Rectal smooth muscle tissue (tissue), 1 donor: ENCODE data around the gene ZNF839.
A peak's percentile ranks its signal among the peaks of the same experiment; 100 is the strongest.

Experiments
- H3K27ac ChIP-seq: one replicate; pipeline ENCODE4 v1.7.0; 2013; ENCODE audit warnings: low read depth, low read length, inconsistent platforms
- H3K27me3 ChIP-seq: one replicate; pipeline ENCODE4 v1.7.0; 2013; ENCODE audit warnings: low read length; ENCODE audit not compliant: control insufficient read depth, insufficient read depth
- H3K36me3 ChIP-seq: one replicate; pipeline ENCODE4 v1.7.0; 2013; ENCODE audit warnings: low read length; ENCODE audit not compliant: control insufficient read depth, insufficient read depth
- H3K4me1 ChIP-seq: one replicate; pipeline ENCODE4 v1.7.0; 2013; ENCODE audit warnings: low read length; ENCODE audit not compliant: control insufficient read depth, insufficient read depth
- H3K4me3 ChIP-seq: one replicate; pipeline ENCODE4 v1.7.0; 2013; ENCODE audit warnings: low read length
- H3K9ac ChIP-seq: one replicate; pipeline ENCODE4 v1.7.0; 2013; ENCODE audit warnings: low read length

Gene ZNF839

DNA sequence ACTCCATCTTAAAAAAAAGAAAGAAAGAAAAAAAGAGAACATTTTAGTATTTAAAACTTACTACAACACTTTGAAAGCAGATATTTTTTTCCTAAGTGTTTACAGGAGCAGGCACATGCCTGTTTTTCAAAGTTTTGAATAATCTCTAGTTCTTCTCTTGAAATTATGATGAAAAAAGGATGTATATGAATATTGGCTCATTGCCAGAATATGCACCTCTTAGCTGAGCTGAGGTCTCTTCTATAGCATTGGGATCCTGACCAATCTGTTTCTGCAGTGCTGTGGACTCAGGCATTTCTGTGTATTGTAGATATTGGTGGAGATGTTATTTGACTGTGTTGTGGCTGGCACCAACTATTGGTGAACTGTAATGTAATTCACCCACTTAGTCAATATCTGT lies 58.1 kb downstream of the ZNF839 start:
- Histone ChIP-seq H3K4me3 (no peak overlapping the region), H3K36me3 (peaks cover 4% of the 10 kb centered on the region)

DNA sequence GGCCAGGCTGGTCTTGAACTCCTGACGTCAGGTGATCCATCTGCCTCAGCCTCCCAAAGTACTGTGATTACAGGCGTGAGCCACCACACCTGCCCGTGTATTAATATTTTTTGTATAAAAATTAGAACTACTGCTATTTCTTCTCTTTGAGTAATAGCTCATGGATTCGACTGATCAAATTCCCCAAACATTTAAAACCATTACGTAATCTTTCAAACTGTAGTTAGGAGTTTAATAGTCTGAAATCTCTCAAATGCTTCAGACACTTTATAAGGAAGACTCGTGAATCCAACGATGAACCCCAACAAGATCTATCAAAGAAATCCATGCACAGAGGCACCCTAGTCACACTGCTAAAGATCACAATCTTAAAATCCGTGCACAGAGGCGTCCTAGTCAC lies 59.3 kb downstream of the ZNF839 start:
- Histone ChIP-seq H3K9ac (no peak overlapping the region), H3K4me3 (no peak overlapping the region), H3K36me3 (peaks cover 4% of the 10 kb centered on the region), H3K4me1 (no peaks in the 10 kb centered on the region), H3K27ac (no peak overlapping the region), H3K27me3 (no peaks in the 10 kb centered on the region)

More for the DNA sequence above, 58.1 kb downstream of the ZNF839 start:
- H3K4me1 ChIP-seq = no peaks in the 10 kb centered on the region
- H3K9ac ChIP-seq = no peak overlapping the region
- no peaks in the 10 kb centered on the region for H3K27me3 ChIP-seq
- H3K27ac ChIP-seq = no peak overlapping the region

DNA sequence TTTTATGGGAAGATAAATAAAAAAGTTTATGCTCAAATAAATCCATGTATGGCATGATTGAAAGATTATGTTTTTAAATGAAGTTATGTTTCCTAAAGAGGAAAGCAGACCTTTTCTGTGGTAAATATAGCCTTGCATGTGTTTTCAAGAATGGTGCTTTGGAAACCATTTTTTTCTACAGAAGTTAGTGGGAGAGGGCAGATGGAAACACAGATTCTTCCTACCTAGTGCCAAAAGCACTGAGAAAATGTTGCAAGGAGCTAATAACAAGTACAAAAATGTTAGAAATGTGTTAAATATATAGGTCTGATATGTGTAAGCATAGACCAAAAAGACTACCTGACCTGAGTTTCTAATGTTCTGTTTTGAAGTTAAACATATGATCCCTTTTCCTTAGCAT lies 67.5 kb downstream of the ZNF839 start:
- H3K9ac ChIP-seq = no peak overlapping the region

DNA sequence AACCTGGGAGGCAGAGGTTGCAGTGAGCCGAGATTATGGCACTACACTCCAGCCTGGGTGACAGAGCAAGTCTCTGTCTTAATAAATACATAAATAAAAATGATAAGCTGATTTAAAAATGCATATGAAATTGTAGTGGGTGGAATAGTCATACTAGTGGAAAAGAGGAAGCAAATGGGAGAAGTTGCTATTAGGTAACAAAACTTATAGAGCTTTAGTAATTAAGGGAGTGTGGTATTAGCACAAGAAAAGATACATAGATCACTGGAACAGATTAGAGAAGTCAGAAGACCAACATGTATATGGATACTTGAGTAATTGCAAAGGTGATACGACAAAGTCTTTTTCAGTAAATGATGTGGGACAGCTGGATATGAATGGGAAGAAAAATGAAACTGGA lies 69.7 kb downstream of the ZNF839 start:
- no peaks in the 10 kb centered on the region for H3K36me3 ChIP-seq
- no peak overlapping the region for H3K27ac ChIP-seq
- no peak overlapping the region for H3K4me3 ChIP-seq
- peaks cover 8% of the 10 kb centered on the region for H3K4me1 ChIP-seq
- no peaks in the 10 kb centered on the region for H3K27me3 ChIP-seq
- H3K9ac ChIP-seq = no peak overlapping the region

More for the DNA sequence above, 67.5 kb downstream of the ZNF839 start:
- Histone ChIP-seq H3K4me1 (peaks cover 4% of the 10 kb centered on the region), H3K27me3 (no peaks in the 10 kb centered on the region), H3K4me3 (no peak overlapping the region), H3K36me3 (no peaks in the 10 kb centered on the region), H3K27ac (no peak overlapping the region)

DNA sequence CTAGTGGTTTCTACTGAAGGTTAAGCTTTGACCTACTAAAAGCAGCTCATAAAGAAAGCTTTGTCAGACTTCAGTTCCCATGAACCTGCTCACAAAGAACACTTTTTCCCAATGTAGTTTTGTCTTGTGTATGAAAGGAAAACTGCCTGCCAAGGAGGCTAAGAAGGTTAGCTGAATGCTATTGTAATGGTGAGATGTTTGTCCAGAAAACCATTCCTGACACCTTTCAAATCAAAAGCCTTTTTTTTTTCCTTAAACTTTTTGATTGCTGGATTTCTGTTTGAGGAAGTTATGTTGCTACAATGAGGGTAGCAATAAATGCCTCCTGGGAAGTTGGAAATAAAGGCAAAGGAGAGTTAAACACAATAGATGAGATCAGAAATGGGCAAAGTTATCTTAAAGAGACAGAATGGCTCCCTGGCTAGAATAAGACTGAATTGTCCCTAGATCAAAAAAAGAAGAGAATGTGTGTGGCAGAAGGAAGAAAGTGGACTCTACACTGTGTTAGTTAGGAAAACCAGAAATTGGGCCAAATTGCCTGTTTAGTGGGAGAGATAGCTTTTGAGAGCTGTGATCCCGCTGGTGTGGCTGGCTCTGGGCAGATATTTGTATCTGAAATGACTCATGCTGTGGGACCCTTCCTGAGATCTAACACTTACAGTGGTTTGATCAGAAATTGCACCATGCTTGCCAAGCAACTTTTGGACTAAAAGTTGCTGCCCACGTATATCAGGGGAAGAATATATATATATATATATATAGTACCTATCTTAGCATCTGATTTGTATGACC lies 70.7 kb downstream of the ZNF839 start:
- Histone ChIP-seq H3K4me3 (peak overlapping the region; percentile 7), H3K9ac (no peak overlapping the region), H3K4me1 (peaks cover 8% of the 10 kb centered on the region), H3K36me3 (no peaks in the 10 kb centered on the region), H3K27ac (peak overlapping the region; percentile 10), H3K27me3 (no peaks in the 10 kb centered on the region)
